Activated B cell treated with CpG ODN at 0.5 μM for 24 hours (primary cell): Measurements from ENCODE around the gene MYLK. TPM values are rescaled to one million over a fixed set of nuclear protein-coding genes. Genes with fewer than 3 reads are reported as not detected.

Source experiments
- ATAC-seq: fragments of 200-7000 bp; cut with Tn5 transposase; one replicate; pipeline ENCODE4 v1.10.0; 2021; ENCODE audit warnings: low read depth, mild to moderate bottlenecking, moderate library complexity
- CTCF ChIA-PET: fragments of 350-600 bp; sonication (Branson Sonifier 250); formaldehyde crosslinking; loops from one replicate; lab custom pipeline; 2021; ENCODE audit warnings: antibody characterized with exemption; lab: Charles Lee
- POLR2A ChIA-PET: fragments of 350-600 bp; sonication (Branson Sonifier 250); formaldehyde crosslinking; loops from one replicate; lab custom pipeline; 2021; ENCODE audit warnings: antibody characterized with exemption; lab: Charles Lee
- DNase-seq: peaks from one replicate; pipeline ENCODE4 v3.0.0; 2022
- H3K27ac Mint-ChIP-seq: one replicate; pipeline ENCODE4 v1.8.0; 2020; ENCODE audit warnings: mixed read lengths
- H3K27me3 Mint-ChIP-seq: one replicate; pipeline ENCODE4 v1.8.0; 2021; ENCODE audit warnings: mixed read lengths
- H3K36me3 Mint-ChIP-seq: one replicate; pipeline ENCODE4 v1.8.0; 2021; ENCODE audit warnings: low read depth, mixed read lengths
- H3K4me1 Mint-ChIP-seq: one replicate; pipeline ENCODE4 v1.8.0; 2021; ENCODE audit warnings: mixed read lengths
- H3K4me3 Mint-ChIP-seq: one replicate; pipeline ENCODE4 v1.8.0; 2020; ENCODE audit warnings: mild to moderate bottlenecking, mixed read lengths
- H3K9me3 Mint-ChIP-seq: one replicate; pipeline ENCODE4 v1.8.0; 2020; ENCODE audit warnings: mixed read lengths
- CTCF ChIP-seq: fragments of 200-600 bp; IDR thresholded peaks from one replicate; pipeline ENCODE4 v1.8.0; 2022; ENCODE audit warnings: antibody characterized with exemption, mild to moderate bottlenecking
- intact Hi-C: fragments of 100-400 bp; cut with micrococcal nuclease; formaldehyde crosslinking; loops from one replicate; pipeline ENCODE4 v1.15.1; 2024
- total RNA-seq: library from RNA; stranded (reverse); gene quantifications from 2 replicates; pipeline ENCODE4 v1.2.3, GENCODE V29; 2022

The MYLK gene
- total RNA-seq, 1 donor from 2014 or later, result not detected

- H3K27me3 Mint-ChIP-seq, result no peaks in the 10 kb centered on the region
- DNase-seq, result no peak
- H3K4me3 Mint-ChIP-seq, result no peak overlapping the region
- H3K9me3 Mint-ChIP-seq, result no peaks in the 10 kb centered on the region
- ChIA-PET CTCF (no interaction called here), POLR2A (no interaction called here)
- peaks cover 11% of the 10 kb centered on the region for H3K4me1 Mint-ChIP-seq
- no peak overlapping the region for H3K27ac Mint-ChIP-seq
- TF ChIP-seq CTCF, result no peak
- ATAC-seq, result no peak
- intact Hi-C loops, result no loop called here
- H3K36me3 Mint-ChIP-seq, result no peaks in the 10 kb centered on the region
Measured at GRCh38 chr3:123623346-123623880, 260.7 kb downstream of the MYLK start.

- CTCF ChIA-PET, result no interaction called here
- ATAC-seq, result no peak
Measured at GRCh38 chr3:123622766-123623165, 261.4 kb downstream of the MYLK start.

GRCh38 chr3:123621850-123622189, 262.3 kb downstream of the MYLK start:
- ATAC-seq (no peak), DNase-seq (no peak)
- Mint-ChIP-seq H3K27me3 (no peaks in the 10 kb centered on the region), H3K9me3 (no peaks in the 10 kb centered on the region), H3K27ac (no peak overlapping the region), H3K36me3 (no peaks in the 10 kb centered on the region), H3K4me3 (no peak overlapping the region), H3K4me1 (peaks cover 19% of the 10 kb centered on the region)
- CTCF ChIA-PET, result no interaction called here
- intact Hi-C loops, result no loop called here
- POLR2A ChIA-PET, result no interaction called here
- TF ChIP-seq CTCF, result no peak

More at GRCh38 chr3:123622766-123623165, 261.4 kb downstream of the MYLK start:
- H3K4me1 Mint-ChIP-seq, result peaks cover 18% of the 10 kb centered on the region
- no peaks in the 10 kb centered on the region for H3K27me3 Mint-ChIP-seq
- H3K4me3 Mint-ChIP-seq, result no peak overlapping the region
- TF ChIP-seq CTCF, result no peak
- POLR2A ChIA-PET, result no interaction called here
- no peak overlapping the region for H3K27ac Mint-ChIP-seq
- intact Hi-C loops, result no loop called here
- H3K36me3 Mint-ChIP-seq, result no peaks in the 10 kb centered on the region
- DNase-seq, result no peak
- H3K9me3 Mint-ChIP-seq, result no peaks in the 10 kb centered on the region

GRCh38 chr3:123621186-123621849, 262.8 kb downstream of the MYLK start:
- Mint-ChIP-seq H3K27ac (no peak overlapping the region), H3K4me1 (peaks cover 19% of the 10 kb centered on the region), H3K27me3 (no peaks in the 10 kb centered on the region), H3K9me3 (no peaks in the 10 kb centered on the region), H3K36me3 (no peaks in the 10 kb centered on the region), H3K4me3 (no peak overlapping the region)
- ATAC-seq (no peak), DNase-seq (no peak)
- no peak for TF ChIP-seq CTCF
- ChIA-PET CTCF (interaction anchor here (1.1 kb wide), 1 partner anchor 20 kb away, joined by 6 read pairs; no protein-coding TSS in a partner anchor), POLR2A (no interaction called here)
- intact Hi-C loops, result no loop called here

GRCh38 chr3:123620343-123620742, 263.8 kb downstream of the MYLK start:
- H3K4me1 Mint-ChIP-seq, result peaks cover 19% of the 10 kb centered on the region
- H3K36me3 Mint-ChIP-seq, result no peaks in the 10 kb centered on the region
- CTCF ChIA-PET, result interaction anchor here (1.1 kb wide), 1 partner anchor 21 kb away, joined by 6 read pairs; no protein-coding TSS in a partner anchor
- H3K4me3 Mint-ChIP-seq, result no peak overlapping the region
- DNase-seq, result no peak
- POLR2A ChIA-PET, result interaction anchor here (1.3 kb wide), 1 partner anchor 35 kb away, joined by 3 read pairs; no protein-coding TSS in a partner anchor
- no peaks in the 10 kb centered on the region for H3K27me3 Mint-ChIP-seq
- no peak for TF ChIP-seq CTCF
- H3K27ac Mint-ChIP-seq, result no peak overlapping the region
- no peak for ATAC-seq
- no peaks in the 10 kb centered on the region for H3K9me3 Mint-ChIP-seq
- intact Hi-C loops, result no loop called here
